ENCODE measurements around the gene DOCK4.

DOCK4 gene

DNA sequence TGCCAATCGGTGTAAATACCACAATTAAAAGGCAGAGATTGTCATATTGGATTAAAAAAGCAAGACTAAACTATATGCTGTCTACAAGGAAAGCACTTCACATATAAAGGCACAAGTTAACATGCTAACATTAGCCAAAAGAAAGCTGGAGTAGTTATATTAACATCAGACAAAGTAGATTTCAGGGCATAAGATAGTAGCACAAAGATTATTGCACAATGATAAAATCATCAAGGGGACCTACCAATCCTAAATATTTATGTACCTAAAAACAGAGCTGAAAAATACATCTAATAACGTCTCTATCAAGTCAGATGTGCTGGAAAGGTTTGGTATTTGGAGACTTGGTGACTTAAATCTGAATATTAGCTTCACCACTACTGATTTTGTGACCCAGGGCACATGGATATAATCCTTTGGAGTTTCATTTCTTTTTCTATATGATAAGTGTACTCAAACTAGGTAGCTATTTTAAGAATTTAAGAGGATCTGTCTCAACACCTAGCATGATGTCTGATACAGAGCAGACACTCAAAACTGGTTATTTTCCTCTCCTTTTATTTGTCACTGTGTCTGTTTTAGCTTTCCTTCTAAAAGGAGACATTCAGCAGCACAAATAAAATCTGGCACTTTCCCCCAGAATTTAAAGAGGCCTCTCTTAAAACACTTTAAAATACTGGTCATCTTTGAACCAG lies 156.5 kb downstream of the DOCK4 start:
- H3K9me3 ChIP-seq (ENCODE audit: severe bottlenecking), result peaks cover 5% of the 10 kb centered on the region
- no peak overlapping the region for H3K4me3 ChIP-seq (ENCODE audit: low read depth, low read length)
- no peak overlapping the region for H3K27ac ChIP-seq
- no peaks in the 10 kb centered on the region for H3K36me3 ChIP-seq
- DNase-seq, result no peak
- TF ChIP-seq, protein P1, sequence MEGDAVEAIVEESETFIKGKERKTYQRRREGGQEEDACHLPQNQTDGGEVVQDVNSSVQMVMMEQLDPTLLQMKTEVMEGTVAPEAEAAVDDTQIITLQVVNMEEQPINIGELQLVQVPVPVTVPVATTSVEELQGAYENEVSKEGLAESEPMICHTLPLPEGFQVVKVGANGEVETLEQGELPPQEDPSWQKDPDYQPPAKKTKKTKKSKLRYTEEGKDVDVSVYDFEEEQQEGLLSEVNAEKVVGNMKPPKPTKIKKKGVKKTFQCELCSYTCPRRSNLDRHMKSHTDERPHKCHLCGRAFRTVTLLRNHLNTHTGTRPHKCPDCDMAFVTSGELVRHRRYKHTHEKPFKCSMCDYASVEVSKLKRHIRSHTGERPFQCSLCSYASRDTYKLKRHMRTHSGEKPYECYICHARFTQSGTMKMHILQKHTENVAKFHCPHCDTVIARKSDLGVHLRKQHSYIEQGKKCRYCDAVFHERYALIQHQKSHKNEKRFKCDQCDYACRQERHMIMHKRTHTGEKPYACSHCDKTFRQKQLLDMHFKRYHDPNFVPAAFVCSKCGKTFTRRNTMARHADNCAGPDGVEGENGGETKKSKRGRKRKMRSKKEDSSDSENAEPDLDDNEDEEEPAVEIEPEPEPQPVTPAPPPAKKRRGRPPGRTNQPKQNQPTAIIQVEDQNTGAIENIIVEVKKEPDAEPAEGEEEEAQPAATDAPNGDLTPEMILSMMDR (IDR thresholded peaks at IDR 0.05; ENCODE audit: low read depth, low read length), result no peak
- no peaks in the 10 kb centered on the region for H3K27me3 ChIP-seq (ENCODE audit: insufficient read depth, low read depth, severe bottlenecking)

DNA sequence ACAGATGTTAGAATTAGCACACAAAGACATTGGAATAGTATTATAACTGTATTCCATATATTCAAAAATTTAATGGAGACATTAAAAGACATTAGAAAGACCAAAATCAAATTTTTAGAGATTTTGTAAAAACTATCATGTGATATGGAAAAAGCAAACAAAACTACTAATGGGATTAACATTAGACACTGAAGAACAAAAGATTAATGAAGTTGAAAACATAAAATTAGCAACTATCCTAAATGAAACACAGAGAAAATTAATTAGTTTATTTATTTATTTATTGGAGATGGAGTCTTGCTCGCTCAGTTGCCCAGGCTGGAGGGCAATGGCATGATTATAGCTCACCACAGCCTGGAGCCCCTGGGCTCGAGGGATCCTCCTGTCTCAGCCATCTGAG lies 158.8 kb downstream of the DOCK4 start:
- TF ChIP-seq, protein P1 (IDR thresholded peaks at IDR 0.05; ENCODE audit: low read depth, low read length), result no peak

DNA sequence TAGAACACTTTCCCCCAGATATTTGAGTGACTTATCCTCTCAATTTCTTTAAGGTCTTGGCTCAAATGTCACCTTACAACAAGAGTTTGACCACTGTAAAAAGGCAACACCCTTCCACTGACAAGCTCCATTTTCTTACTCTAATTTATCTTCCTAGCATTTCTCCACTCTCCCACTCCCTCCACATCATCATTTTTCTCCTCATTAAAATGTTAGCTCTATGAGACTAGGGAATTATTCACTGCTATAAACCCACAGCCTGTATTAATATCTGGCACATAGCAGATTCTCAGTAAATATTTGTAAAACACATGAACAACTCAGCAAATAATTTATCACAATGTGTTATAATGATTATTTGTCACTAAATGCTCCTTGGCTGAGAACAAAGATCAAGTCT lies 161.0 kb downstream of the DOCK4 start:
- Histone ChIP-seq H3K27me3 (ENCODE audit: insufficient read depth, low read depth, severe bottlenecking) (no peaks in the 10 kb centered on the region), H3K9me3 (ENCODE audit: severe bottlenecking) (peaks cover 5% of the 10 kb centered on the region), H3K27ac (no peak overlapping the region), H3K36me3 (no peaks in the 10 kb centered on the region), H3K4me3 (ENCODE audit: low read depth, low read length) (no peak overlapping the region)
- TF ChIP-seq, protein P1 (IDR thresholded peaks at IDR 0.05; ENCODE audit: low read depth, low read length), result no peak
- DNase-seq, result no peak

More for the DNA sequence above, 158.8 kb downstream of the DOCK4 start:
- no peak for DNase-seq
- no peak overlapping the region for H3K4me3 ChIP-seq (ENCODE audit: low read depth, low read length)
- H3K9me3 ChIP-seq (ENCODE audit: severe bottlenecking), result peaks cover 5% of the 10 kb centered on the region
- H3K36me3 ChIP-seq, result no peaks in the 10 kb centered on the region
- no peak overlapping the region for H3K27ac ChIP-seq
- no peaks in the 10 kb centered on the region for H3K27me3 ChIP-seq (ENCODE audit: insufficient read depth, low read depth, severe bottlenecking)

DNA sequence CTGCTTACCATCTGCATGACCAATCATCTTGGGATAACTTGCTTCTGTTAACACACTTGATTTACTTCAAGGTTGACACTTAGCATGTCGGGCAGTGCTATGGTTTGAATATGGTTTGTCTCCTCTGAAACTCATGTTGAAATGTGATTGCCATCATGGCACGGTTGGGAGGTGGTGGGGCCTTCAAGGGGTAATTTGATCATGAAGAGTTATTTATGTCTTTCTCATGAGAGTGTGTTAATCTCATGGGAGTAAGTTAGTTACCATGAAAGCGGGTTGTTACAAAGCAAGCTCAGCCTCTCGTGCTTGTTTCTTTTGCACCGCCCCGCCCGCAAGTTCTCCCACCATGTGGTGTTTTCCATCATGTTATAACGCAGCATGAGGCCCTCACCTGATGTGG lies 163.6 kb downstream of the DOCK4 start:
- H3K36me3 ChIP-seq, result no peaks in the 10 kb centered on the region

DNA sequence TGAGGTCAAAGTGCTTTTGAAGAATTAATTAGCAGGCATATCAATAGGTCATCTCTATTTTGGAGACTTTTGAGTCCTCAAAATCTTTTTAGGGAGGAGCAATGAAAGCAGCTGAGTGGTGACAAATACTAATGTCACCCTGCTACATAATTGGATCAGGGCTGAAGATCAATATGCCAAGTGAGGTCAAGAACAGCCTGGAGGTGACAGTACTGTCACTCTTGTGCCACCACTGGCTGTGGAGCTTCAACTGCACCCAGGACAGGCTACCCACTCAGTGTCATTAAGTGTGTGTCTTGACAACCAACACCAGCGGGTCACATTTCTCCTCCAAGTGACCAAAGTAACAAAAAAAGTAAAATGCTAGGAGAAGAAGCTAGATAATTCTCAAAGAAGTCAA lies 167.8 kb downstream of the DOCK4 start:
- DNase-seq, result peak; percentile 14
- TF ChIP-seq, protein P1 (IDR thresholded peaks at IDR 0.05; ENCODE audit: low read depth, low read length), result no peak

More for the DNA sequence above, 163.6 kb downstream of the DOCK4 start:
- H3K9me3 ChIP-seq (ENCODE audit: severe bottlenecking), result peaks cover 1% of the 10 kb centered on the region
- DNase-seq, result no peak
- no peak overlapping the region for H3K27ac ChIP-seq
- H3K4me3 ChIP-seq (ENCODE audit: low read depth, low read length), result no peak overlapping the region
- no peaks in the 10 kb centered on the region for H3K27me3 ChIP-seq (ENCODE audit: insufficient read depth, low read depth, severe bottlenecking)
- TF ChIP-seq, protein P1 (IDR thresholded peaks at IDR 0.05; ENCODE audit: low read depth, low read length), result no peak

DNA sequence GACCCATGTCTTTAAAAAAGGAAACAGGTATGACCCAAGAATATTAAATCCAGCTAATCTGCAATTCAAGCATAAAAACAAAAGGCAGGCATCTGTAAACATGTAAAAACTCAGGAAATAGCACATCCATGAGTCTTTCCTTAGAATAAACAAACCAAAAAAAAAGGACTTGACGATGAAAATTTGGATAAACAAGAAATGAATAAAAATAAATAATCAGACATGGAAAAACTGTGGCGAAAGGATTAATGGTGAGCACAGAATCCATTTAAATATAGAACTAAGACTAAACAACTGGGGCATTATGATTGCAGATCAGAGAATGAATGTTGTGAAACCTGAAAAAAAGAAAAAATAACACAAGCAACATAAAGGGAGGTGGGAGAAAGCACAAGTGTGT lies 170.1 kb downstream of the DOCK4 start:
- H3K9me3 ChIP-seq (ENCODE audit: severe bottlenecking), result no peaks in the 10 kb centered on the region
- no peak overlapping the region for H3K4me3 ChIP-seq (ENCODE audit: low read depth, low read length)
- H3K27me3 ChIP-seq (ENCODE audit: insufficient read depth, low read depth, severe bottlenecking), result no peaks in the 10 kb centered on the region
- TF ChIP-seq, protein P1 (IDR thresholded peaks at IDR 0.05; ENCODE audit: low read depth, low read length), result no peak
- H3K27ac ChIP-seq, result no peak overlapping the region
- DNase-seq, result no peak
- H3K36me3 ChIP-seq, result no peaks in the 10 kb centered on the region

More for the DNA sequence above, 167.8 kb downstream of the DOCK4 start:
- Histone ChIP-seq H3K36me3 (no peaks in the 10 kb centered on the region), H3K27me3 (ENCODE audit: insufficient read depth, low read depth, severe bottlenecking) (no peaks in the 10 kb centered on the region), H3K27ac (no peak overlapping the region), H3K4me3 (ENCODE audit: low read depth, low read length) (no peak overlapping the region), H3K9me3 (ENCODE audit: severe bottlenecking) (no peaks in the 10 kb centered on the region)

All from WERI-Rb-1 (cell line).